ENCODE results near the gene OSBPL2.

DNA sequence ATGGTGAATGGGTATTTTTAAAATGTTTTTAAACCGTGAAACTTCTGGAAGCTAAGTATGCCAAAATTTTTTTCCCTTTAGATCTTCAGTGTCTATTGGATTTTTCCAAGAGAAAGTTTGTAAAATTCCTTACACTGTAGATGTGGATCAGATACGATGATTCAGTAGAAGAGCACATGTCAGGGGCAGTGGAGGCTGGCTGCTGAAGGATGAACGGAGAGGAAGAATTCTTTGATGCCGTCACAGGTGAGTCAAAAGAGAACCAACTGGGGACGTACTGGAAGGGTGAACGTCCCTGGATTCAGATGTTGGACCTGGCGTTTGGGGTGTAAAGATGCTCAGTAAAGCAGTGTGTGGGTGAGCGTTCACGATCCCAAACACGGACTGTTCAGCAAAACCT is 17.7 kb downstream of the OSBPL2 start:
- TF ChIP-seq POLR2AphosphoS5 (IDR thresholded peaks at IDR 0.05; ENCODE audit: insufficient read depth in 1 of 2, low read depth in 1 of 2) (no peak), POLR2A (IDR thresholded peaks at IDR 0.05) (no peak)
- TF ChIP-seq, protein P1, sequence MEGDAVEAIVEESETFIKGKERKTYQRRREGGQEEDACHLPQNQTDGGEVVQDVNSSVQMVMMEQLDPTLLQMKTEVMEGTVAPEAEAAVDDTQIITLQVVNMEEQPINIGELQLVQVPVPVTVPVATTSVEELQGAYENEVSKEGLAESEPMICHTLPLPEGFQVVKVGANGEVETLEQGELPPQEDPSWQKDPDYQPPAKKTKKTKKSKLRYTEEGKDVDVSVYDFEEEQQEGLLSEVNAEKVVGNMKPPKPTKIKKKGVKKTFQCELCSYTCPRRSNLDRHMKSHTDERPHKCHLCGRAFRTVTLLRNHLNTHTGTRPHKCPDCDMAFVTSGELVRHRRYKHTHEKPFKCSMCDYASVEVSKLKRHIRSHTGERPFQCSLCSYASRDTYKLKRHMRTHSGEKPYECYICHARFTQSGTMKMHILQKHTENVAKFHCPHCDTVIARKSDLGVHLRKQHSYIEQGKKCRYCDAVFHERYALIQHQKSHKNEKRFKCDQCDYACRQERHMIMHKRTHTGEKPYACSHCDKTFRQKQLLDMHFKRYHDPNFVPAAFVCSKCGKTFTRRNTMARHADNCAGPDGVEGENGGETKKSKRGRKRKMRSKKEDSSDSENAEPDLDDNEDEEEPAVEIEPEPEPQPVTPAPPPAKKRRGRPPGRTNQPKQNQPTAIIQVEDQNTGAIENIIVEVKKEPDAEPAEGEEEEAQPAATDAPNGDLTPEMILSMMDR (IDR thresholded peaks at IDR 0.05): no peak

Measured in vagina (tissue), 2 donors.